HG02981 (cell line): Measurements from ENCODE around the gene GPC6.

Experiments used
- ATAC-seq: cut with Tn5 transposase; IDR thresholded peaks from one replicate; pipeline ENCODE4 v1.9.1; 2021; ENCODE audit warnings: mild to moderate bottlenecking, moderate library complexity; ENCODE audit not compliant: unreplicated experiment

GPC6 gene

GRCh38 chr13:93558637-93559036, 332.0 kb downstream of the GPC6 start:
- no peak for ATAC-seq

GRCh38 chr13:93559718-93560117, 333.1 kb downstream of the GPC6 start:
- no peak for ATAC-seq

GRCh38 chr13:93561576-93562225, 335.1 kb downstream of the GPC6 start:
- ATAC-seq = no peak

GRCh38 chr13:93562676-93563075, 336.1 kb downstream of the GPC6 start:
- ATAC-seq = no peak

GRCh38 chr13:93577105-93577504, 350.5 kb downstream of the GPC6 start:
- no peak for ATAC-seq

- no peak for ATAC-seq
Measured at GRCh38 chr13:93589788-93590187, 363.2 kb downstream of the GPC6 start.

- ATAC-seq = no peak
Measured at GRCh38 chr13:93603043-93603442, 376.4 kb downstream of the GPC6 start.

GRCh38 chr13:93614776-93615175, 388.2 kb downstream of the GPC6 start:
- no peak for ATAC-seq

- ATAC-seq = no peak
Measured at GRCh38 chr13:93620181-93620765, 393.7 kb downstream of the GPC6 start.

- ATAC-seq = no peak
Measured at GRCh38 chr13:93621051-93621450, 394.4 kb downstream of the GPC6 start.

GRCh38 chr13:93621966-93622365, 395.4 kb downstream of the GPC6 start:
- no peak for ATAC-seq

- no peak for ATAC-seq
Measured at GRCh38 chr13:93624311-93624777, 397.7 kb downstream of the GPC6 start.

- ATAC-seq = no peak
Measured at GRCh38 chr13:93625536-93625935, 398.9 kb downstream of the GPC6 start.

GRCh38 chr13:93628136-93628797, 401.7 kb downstream of the GPC6 start:
- no peak for ATAC-seq

- no peak for ATAC-seq
Measured at GRCh38 chr13:93635616-93636032, 409.0 kb downstream of the GPC6 start.

GRCh38 chr13:93637852-93638251, 411.2 kb downstream of the GPC6 start:
- ATAC-seq = no peak

GRCh38 chr13:93640452-93640851, 413.8 kb downstream of the GPC6 start:
- no peak for ATAC-seq

GRCh38 chr13:93646245-93646644, 419.6 kb downstream of the GPC6 start:
- no peak for ATAC-seq

GRCh38 chr13:93649496-93649895, 422.9 kb downstream of the GPC6 start:
- no peak for ATAC-seq

GRCh38 chr13:93653776-93654175, 427.2 kb downstream of the GPC6 start:
- ATAC-seq = no peak

GRCh38 chr13:93655154-93655553, 428.5 kb downstream of the GPC6 start:
- no peak for ATAC-seq

- ATAC-seq = no peak
Measured at GRCh38 chr13:93660391-93661063, 433.9 kb downstream of the GPC6 start.
